Stomach (tissue), 4 donors: ENCODE data around the gene CCDC137.

ENCODE experiments used
- EP300 ChIP-seq: sonication (generic); formaldehyde crosslinking; IDR thresholded peaks from one replicate; pipeline ENCODE4 v1.6.1; 2017; ENCODE audit warnings: antibody characterized with exemption
- POLR2A ChIP-seq, 4 donors: fragments of 450-650 bp; IDR thresholded peaks; one replicate each; pipeline ENCODE4 v1.6.1; 2016; ENCODE audit warnings: antibody characterized with exemption in 4 of 4, control low read depth in 2 of 4, mild to moderate bottlenecking in 1 of 4, moderate library complexity in 1 of 4
- POLR2AphosphoS5 ChIP-seq, 3 donors: sonication (generic); formaldehyde crosslinking; IDR thresholded peaks; one replicate each; pipeline ENCODE4 v1.6.1; 2016; ENCODE audit warnings: antibody characterized with exemption in 3 of 3
- TF ChIP-seq, protein P1 (sequence below), 7 experiments: fragments of 450-650 bp in 4 of 7; fragments of 200-600 bp in 3 of 7; sonication (generic) in 3 of 7; IDR thresholded peaks; one replicate each; pipeline ENCODE4 v1.5.1; 2016 to 2019; ENCODE audit warnings: antibody characterized with exemption in 7 of 7, control low read depth in 2 of 7, mild to moderate bottlenecking in 1 of 7

DNA sequence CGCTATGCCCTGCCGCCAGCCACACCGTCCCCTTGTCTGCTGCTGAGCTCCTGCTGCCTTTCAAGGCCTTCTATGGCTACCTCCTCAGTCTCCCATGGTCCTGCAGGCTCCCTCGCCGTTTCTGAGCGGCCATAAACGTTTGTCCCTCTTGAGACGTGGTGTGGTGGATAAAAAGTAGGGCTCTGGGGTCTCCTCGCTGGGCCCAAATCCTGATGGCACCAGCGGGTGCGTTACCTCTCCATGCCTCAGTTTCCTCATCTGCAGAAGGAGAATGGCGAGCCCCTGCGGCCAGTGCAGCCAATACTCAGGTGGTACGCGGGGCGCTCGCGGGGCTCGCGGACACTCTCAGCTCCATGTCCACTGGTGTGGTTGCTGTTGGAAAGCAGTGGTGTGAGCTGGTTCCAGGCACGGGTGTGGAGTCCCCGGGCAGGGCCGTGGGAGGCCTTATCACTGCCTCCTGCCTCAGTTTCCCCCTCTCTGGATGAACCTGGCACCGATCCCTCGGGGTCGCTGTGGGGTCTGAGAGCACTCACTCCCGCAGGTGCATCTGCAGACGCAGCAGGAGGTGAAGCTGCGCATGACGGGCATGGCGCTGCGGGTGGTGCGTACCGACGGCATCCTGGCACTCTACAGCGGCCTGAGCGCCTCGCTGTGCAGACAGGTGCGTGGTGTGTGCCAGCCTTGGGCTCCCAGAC lies 48.0 kb downstream of the CCDC137 start:
- TF ChIP-seq, protein P1, sequence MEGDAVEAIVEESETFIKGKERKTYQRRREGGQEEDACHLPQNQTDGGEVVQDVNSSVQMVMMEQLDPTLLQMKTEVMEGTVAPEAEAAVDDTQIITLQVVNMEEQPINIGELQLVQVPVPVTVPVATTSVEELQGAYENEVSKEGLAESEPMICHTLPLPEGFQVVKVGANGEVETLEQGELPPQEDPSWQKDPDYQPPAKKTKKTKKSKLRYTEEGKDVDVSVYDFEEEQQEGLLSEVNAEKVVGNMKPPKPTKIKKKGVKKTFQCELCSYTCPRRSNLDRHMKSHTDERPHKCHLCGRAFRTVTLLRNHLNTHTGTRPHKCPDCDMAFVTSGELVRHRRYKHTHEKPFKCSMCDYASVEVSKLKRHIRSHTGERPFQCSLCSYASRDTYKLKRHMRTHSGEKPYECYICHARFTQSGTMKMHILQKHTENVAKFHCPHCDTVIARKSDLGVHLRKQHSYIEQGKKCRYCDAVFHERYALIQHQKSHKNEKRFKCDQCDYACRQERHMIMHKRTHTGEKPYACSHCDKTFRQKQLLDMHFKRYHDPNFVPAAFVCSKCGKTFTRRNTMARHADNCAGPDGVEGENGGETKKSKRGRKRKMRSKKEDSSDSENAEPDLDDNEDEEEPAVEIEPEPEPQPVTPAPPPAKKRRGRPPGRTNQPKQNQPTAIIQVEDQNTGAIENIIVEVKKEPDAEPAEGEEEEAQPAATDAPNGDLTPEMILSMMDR (IDR thresholded peaks at IDR 0.05) = no peak
- TF ChIP-seq POLR2A (IDR thresholded peaks at IDR 0.05) (no peak), POLR2AphosphoS5 (IDR thresholded peaks at IDR 0.05) (no peak), EP300 (no peak)
